ENCODE measurements around the gene DCUN1D2.

DNA sequence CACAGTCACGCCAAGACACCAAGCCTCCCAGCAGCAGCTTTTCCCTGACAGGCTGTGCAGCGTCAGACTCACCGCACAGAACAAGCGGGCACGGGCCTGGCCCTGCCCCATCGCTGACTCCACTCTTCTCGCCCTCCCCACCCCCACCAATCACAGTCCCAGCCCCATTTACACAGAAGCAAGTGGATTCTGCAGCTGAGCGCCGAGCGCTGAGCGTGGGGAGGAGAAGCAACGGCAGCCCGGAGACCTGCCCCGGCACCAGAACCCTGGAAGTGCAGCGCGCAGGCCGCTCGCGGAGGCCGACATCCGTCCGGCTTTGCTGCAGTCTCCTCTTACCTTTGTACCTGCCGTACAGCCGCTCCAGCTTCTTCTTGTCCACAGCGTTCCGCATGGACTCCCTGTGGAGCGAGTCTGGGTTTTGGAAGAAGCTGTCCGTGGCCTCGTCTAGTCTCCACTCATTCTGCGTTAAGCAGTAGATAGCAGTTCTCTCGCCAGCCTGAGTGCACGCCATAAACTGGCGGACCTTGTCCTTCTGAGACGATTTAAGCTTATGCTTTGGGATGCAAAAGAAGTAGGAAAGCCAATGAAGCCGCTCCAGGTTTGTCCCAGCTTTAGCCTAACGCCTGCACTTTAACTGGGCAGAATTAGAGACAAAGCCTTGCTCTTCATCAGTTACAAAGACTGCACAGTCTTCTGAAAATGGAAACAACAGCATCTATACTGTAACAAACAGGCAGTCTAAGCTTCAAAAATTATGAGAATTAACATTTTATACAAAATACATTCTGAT lies 6.8 kb downstream of the DCUN1D2 start:
- TF ChIP-seq CEBPB (IDR thresholded peaks at IDR 0.05; ENCODE audit: borderline replicate concordance in 1 of 2, low read depth in 2 of 2, low read length in 2 of 2) (no peak), GATAD2B (conservative IDR thresholded peaks at IDR 0.05; ENCODE audit: low read depth) (no peak), POLR2AphosphoS5 (IDR thresholded peaks at IDR 0.05; ENCODE audit: low read length) (no peak), POLR2A (IDR thresholded peaks at IDR 0.05; ENCODE audit: low read depth, low read length) (no peak), ZNF207 (IDR thresholded peaks at IDR 0.05; ENCODE audit: borderline replicate concordance) (no peak), NFXL1 (IDR thresholded peaks at IDR 0.05; ENCODE audit: borderline replicate concordance) (no peak), JUNB (IDR thresholded peaks at IDR 0.05) (no peak)
- TF ChIP-seq, protein P1, sequence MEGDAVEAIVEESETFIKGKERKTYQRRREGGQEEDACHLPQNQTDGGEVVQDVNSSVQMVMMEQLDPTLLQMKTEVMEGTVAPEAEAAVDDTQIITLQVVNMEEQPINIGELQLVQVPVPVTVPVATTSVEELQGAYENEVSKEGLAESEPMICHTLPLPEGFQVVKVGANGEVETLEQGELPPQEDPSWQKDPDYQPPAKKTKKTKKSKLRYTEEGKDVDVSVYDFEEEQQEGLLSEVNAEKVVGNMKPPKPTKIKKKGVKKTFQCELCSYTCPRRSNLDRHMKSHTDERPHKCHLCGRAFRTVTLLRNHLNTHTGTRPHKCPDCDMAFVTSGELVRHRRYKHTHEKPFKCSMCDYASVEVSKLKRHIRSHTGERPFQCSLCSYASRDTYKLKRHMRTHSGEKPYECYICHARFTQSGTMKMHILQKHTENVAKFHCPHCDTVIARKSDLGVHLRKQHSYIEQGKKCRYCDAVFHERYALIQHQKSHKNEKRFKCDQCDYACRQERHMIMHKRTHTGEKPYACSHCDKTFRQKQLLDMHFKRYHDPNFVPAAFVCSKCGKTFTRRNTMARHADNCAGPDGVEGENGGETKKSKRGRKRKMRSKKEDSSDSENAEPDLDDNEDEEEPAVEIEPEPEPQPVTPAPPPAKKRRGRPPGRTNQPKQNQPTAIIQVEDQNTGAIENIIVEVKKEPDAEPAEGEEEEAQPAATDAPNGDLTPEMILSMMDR (IDR thresholded peaks at IDR 0.05 in 2 of 3, conservative IDR thresholded peaks at IDR 0.05 in 1 of 3; ENCODE audit: control insufficient read depth in 2 of 3, extremely low read depth in 1 of 3, insufficient read depth in 1 of 3, low read depth in 3 of 3, low read length in 3 of 3), result no peak
